C4-2B (cell line): ENCODE measurements around the gene ICA1.
"Not testable (repeated sequence)": the region's sequence is repeated elsewhere in the genome, so short reads cannot be mapped to it uniquely, and the experiment has no call there.

Experiments used
- H3K27ac ChIP-seq: fragments of 450-650 bp; 2 replicates; pipeline ENCODE4 v1.5.1; 2017
- CTCF ChIP-seq: fragments of 450-650 bp; conservative IDR thresholded peaks from 2 replicates; pipeline ENCODE4 v1.5.1; 2017; ENCODE audit warnings: mild to moderate bottlenecking
- ZFX ChIP-seq: fragments of 450-650 bp; IDR thresholded peaks from 2 replicates; pipeline ENCODE4 v1.6.1; 2017

Gene ICA1

GRCh38 chr7:8254215-8254614 is 7.8 kb downstream of the ICA1 start:
- H3K27ac ChIP-seq, result peak overlapping the region; percentile 37
- TF ChIP-seq CTCF (no peak), ZFX (no peak)

GRCh38 chr7:8251195-8251594 is 10.8 kb downstream of the ICA1 start:
- no peak for TF ChIP-seq ZFX
- TF ChIP-seq CTCF, result no peak

GRCh38 chr7:8250547-8250946 is 11.4 kb downstream of the ICA1 start:
- H3K27ac ChIP-seq, result no peak overlapping the region
- TF ChIP-seq ZFX, result no peak
- no peak for TF ChIP-seq CTCF

More at GRCh38 chr7:8251195-8251594, 10.8 kb downstream of the ICA1 start:
- no peak overlapping the region for H3K27ac ChIP-seq

- TF ChIP-seq ZFX (no peak), CTCF (no peak)
- no peak overlapping the region for H3K27ac ChIP-seq
Observed at GRCh38 chr7:8249121-8249520, 12.8 kb downstream of the ICA1 start.

- TF ChIP-seq CTCF, result no peak
- TF ChIP-seq ZFX, result no peak
- no peak overlapping the region for H3K27ac ChIP-seq
Observed at GRCh38 chr7:8246020-8246419, 15.9 kb downstream of the ICA1 start.

GRCh38 chr7:8245032-8245431 is 16.9 kb downstream of the ICA1 start:
- not testable (repeated sequence) for H3K27ac ChIP-seq

GRCh38 chr7:8243059-8243458 is 18.9 kb downstream of the ICA1 start:
- not testable (repeated sequence) for H3K27ac ChIP-seq

GRCh38 chr7:8239702-8240362 is 22.1 kb downstream of the ICA1 start:
- H3K27ac ChIP-seq, result peak overlapping the region; percentile 94

GRCh38 chr7:8236780-8237407 is 25.1 kb downstream of the ICA1 start:
- H3K27ac ChIP-seq, result no peak overlapping the region
- TF ChIP-seq ZFX (no peak), CTCF (no peak)
